Panc1 (cell line): ENCODE results near the gene GNL2. TPM values are rescaled to one million over a fixed set of nuclear protein-coding genes. Genes with fewer than 3 reads are reported as not detected.

Experiments used
- ATAC-seq: fragments of 200-7000 bp; cut with Tn5 transposase; 2 replicates; pipeline ENCODE4 v1.9.1; 2020; ENCODE audit warnings: mild to moderate bottlenecking, moderate library complexity
- BruUV-seq: library from RNA; stranded (reverse); fragments of 400-500 nt; replicated peaks from 2 replicates; lab custom pipeline; 2021; lab: Mats Ljungman, UMichigan
- CTCF ChIA-PET: fragments of 300-600 bp; sonication (Branson Sonifier 250); formaldehyde crosslinking; loops from one replicate; lab custom pipeline; 2022; ENCODE audit warnings: antibody characterized with exemption; lab: Charles Lee
- POLR2A ChIA-PET: fragments of 300-600 bp; sonication (Branson Sonifier 250); formaldehyde crosslinking; loops from one replicate; lab custom pipeline; 2022; ENCODE audit warnings: antibody characterized with exemption; lab: Charles Lee
- DNase-seq: peaks from one replicate; pipeline ENCODE4 v3.0.0-alpha.2; 2010; ENCODE audit warnings: low read depth, low spot score
- H3K27ac ChIP-seq: 2 replicates; pipeline ENCODE4 v1.5.1; 2011; ENCODE audit warnings: mild to moderate bottlenecking, low read length, inconsistent platforms
- H3K27me3 ChIP-seq: fragments of 200-500 bp; sonication (Bioruptor generic); 2 replicates; pipeline ENCODE4 v1.6.0; 2014; ENCODE audit warnings: low read length, inconsistent platforms; ENCODE audit not compliant: control insufficient read depth, insufficient read depth
- H3K36me3 ChIP-seq: fragments of 200-500 bp; sonication (Bioruptor generic); 2 replicates; pipeline ENCODE4 v1.5.1; 2014; ENCODE audit warnings: inconsistent platforms, mild to moderate bottlenecking, low read length, moderate library complexity; ENCODE audit not compliant: control insufficient read depth, insufficient read depth
- H3K4me1 ChIP-seq: 2 replicates; pipeline ENCODE4 v1.5.1; 2011; ENCODE audit warnings: inconsistent platforms, mild to moderate bottlenecking, low read length, moderate library complexity; ENCODE audit not compliant: control insufficient read depth, insufficient read depth
- H3K4me3 ChIP-seq, 2 experiments: 2 replicates each; pipeline ENCODE4 v1.5.1; 2011 to 2012; ENCODE audit warnings: low read depth in 2 of 2, low read length in 2 of 2, mild to moderate bottlenecking in 2 of 2, inconsistent platforms in 1 of 2, moderate library complexity in 1 of 2
- H3K9me3 ChIP-seq: fragments of 200-500 bp; sonication (Bioruptor generic); 2 replicates; pipeline ENCODE4 v1.5.1; 2014; ENCODE audit warnings: low read depth, mild to moderate bottlenecking, inconsistent platforms, low read length, moderate library complexity; ENCODE audit not compliant: control insufficient read depth, insufficient read depth
- CTCF ChIP-seq: fragments of 450-650 bp; IDR thresholded peaks from 2 replicates; pipeline ENCODE4 v1.5.1; 2017; ENCODE audit warnings: mild to moderate bottlenecking
- POLR2AphosphoS5 ChIP-seq: IDR thresholded peaks from 2 replicates; pipeline ENCODE4 v1.6.1; 2012; ENCODE audit warnings: mild to moderate bottlenecking, low read depth, low read length, moderate library complexity
- REST ChIP-seq, 2 experiments: IDR thresholded peaks; 2 replicates each; pipeline ENCODE4 v1.6.1; 2011 to 2012; ENCODE audit warnings: low read depth in 2 of 2, control low read depth in 1 of 2, low read length in 1 of 2, mild to moderate bottlenecking in 1 of 2, moderate library complexity in 1 of 2; ENCODE audit not compliant: insufficient read depth in 1 of 2
- SIN3A ChIP-seq: IDR thresholded peaks from 2 replicates; pipeline ENCODE4 v1.6.1; 2012; ENCODE audit warnings: low read depth, mild to moderate bottlenecking, low read length, moderate library complexity, borderline replicate concordance; ENCODE audit not compliant: insufficient read depth
- TCF7L2 ChIP-seq: IDR thresholded peaks from 2 replicates; pipeline ENCODE4 v1.6.1; 2011; ENCODE audit warnings: mild to moderate bottlenecking, low read depth, low read length, inconsistent platforms
- in situ Hi-C: cut with HindIII; loops from 2 replicates; pipeline ENCODE4 v1.10.0; 2016; ENCODE audit warnings: low sequenced_read_pairs, low pct_unique_long_range_greater_than_20kb
- intact Hi-C: fragments of 100-400 bp; cut with micrococcal nuclease; formaldehyde crosslinking; loops from one replicate; pipeline ENCODE4 v1.10.0; 2022; ENCODE audit not compliant: unreplicated experiment
- total RNA-seq: library from RNA; stranded (reverse); gene quantifications from one replicate; pipeline ENCODE4 v1.2.1, GENCODE V29; 2021; ENCODE audit not compliant: unreplicated experiment

Gene GNL2
- total RNA-seq, 1 experiment from 2014 or later: 73.4 TPM

GRCh38 chr1:37629008-37629407, 33.3 kb upstream of the GNL2 start:
- Histone ChIP-seq H3K4me1 (no peaks in the 10 kb centered on the region; the same call in 1 of the 2 replicates), H3K4me3 (no peak overlapping the region), H3K27me3 (peaks cover 22% of the 10 kb centered on the region), H3K36me3 (no peaks in the 10 kb centered on the region), H3K27ac (no peak overlapping the region), H3K9me3 (no peaks in the 10 kb centered on the region)
- intact Hi-C loops: no loop called here
- ATAC-seq (no peak), DNase-seq (no peak)
- TF ChIP-seq POLR2AphosphoS5 (no peak), REST (IDR thresholded peaks at IDR 0.05; ENCODE audit: insufficient read depth in 1 of 2, low read depth in 2 of 2, low read length in 1 of 2) (no peak), TCF7L2 (no peak), SIN3A (no peak), CTCF (no peak)
- POLR2A ChIA-PET: no interaction called here
- BruUV-seq: no TSS peak
- CTCF ChIA-PET: no interaction called here
- in situ Hi-C loops: no loop called here

DNA sequence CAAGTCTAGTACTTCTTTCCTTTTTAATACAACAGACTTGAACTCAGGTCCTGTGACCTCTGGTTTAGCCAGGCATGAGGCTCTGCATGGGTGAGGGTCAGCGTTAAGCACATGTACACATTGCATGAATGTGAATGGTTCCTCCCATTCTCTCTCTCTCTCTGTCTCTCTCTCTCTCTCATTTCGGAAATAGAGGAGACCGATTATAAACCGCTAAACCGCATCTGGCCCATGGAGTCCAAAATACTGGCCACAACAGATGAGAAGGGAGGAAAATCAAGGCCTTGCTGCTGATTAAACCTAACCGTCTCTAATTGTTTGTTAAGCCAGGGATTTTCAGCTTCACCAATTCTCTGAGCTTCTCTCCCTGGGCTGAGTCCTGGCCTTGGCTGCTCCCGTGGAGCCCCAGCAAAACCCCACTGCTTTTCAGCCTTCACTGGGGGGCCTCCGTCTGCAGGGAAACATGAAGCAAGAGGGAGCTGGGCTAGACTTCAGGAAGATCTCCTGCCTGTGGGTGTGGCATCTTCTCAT, 32.4 kb upstream of the GNL2 start:
- ATAC-seq: no peak
- CTCF ChIA-PET: no interaction called here
- peaks cover 21% of the 10 kb centered on the region for H3K27me3 ChIP-seq

More for the DNA sequence above, 32.4 kb upstream of the GNL2 start:
- in situ Hi-C loops: no loop called here
- Histone ChIP-seq H3K4me1 (no peaks in the 10 kb centered on the region), H3K9me3 (no peaks in the 10 kb centered on the region), H3K36me3 (no peaks in the 10 kb centered on the region), H3K27ac (no peak overlapping the region), H3K4me3 (no peak overlapping the region)
- intact Hi-C loops: no loop called here
- TF ChIP-seq POLR2AphosphoS5 (no peak), REST (IDR thresholded peaks at IDR 0.05; ENCODE audit: insufficient read depth in 1 of 2, low read depth in 2 of 2, low read length in 1 of 2) (no peak), SIN3A (no peak), CTCF (no peak), TCF7L2 (no peak)
- POLR2A ChIA-PET: no interaction called here
- DNase-seq: no peak
- no TSS peak for BruUV-seq
